Stimulated activated CD4-positive, alpha-beta T cell treated with anti-CD3 and anti-CD28 coated beads, Interleukin-4, amount 100 ng/mL, for 4 hours (primary cell): ENCODE measurements around the gene PSKH1.
A peak's percentile ranks its signal among the peaks of the same experiment; 100 is the strongest.
"Not testable (repeated sequence)": the region's sequence is repeated elsewhere in the genome, so short reads cannot be mapped to it uniquely, and the experiment has no call there.

Source experiments
- DNase-seq, 2 experiments: peaks; one replicate each; pipeline ENCODE4 v3.0.0-alpha.2; 2020

The PSKH1 gene

DNA sequence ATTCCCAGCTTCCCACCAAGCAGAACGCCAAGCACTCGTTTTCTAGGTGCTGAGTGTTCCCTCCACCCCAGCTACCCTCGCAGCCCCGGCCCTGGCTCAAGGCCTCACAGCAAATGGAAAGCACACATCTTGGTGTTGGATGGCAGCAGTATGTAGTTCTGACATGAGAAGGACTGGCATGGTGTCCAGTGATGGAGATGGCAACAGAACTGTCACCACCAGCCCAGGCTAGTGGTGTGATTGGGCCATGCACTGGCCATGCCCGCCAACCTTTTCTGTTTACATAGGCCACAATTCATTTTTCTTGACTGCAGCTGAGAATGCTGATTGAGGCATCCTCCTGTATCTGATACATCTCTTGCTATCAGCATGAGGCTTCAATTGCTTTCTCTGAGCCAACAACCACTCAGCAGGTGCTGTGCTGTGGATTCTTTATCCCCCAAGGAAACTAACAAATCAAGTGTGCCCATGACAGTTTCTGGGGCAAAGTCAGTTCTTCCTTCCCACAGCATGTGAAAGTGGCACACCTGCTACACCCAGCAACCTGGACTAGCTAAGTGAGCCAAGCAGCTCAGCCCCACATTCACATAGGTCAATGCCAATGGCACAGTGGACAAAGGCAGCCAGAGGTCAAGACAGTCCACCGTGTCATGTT lies 71.5 kb downstream of the PSKH1 start:
- no peak for DNase-seq

- no peak for DNase-seq
These were observed 72.9 kb downstream of the PSKH1 start for GRCh38 chr16:67965668-67966548.

DNA sequence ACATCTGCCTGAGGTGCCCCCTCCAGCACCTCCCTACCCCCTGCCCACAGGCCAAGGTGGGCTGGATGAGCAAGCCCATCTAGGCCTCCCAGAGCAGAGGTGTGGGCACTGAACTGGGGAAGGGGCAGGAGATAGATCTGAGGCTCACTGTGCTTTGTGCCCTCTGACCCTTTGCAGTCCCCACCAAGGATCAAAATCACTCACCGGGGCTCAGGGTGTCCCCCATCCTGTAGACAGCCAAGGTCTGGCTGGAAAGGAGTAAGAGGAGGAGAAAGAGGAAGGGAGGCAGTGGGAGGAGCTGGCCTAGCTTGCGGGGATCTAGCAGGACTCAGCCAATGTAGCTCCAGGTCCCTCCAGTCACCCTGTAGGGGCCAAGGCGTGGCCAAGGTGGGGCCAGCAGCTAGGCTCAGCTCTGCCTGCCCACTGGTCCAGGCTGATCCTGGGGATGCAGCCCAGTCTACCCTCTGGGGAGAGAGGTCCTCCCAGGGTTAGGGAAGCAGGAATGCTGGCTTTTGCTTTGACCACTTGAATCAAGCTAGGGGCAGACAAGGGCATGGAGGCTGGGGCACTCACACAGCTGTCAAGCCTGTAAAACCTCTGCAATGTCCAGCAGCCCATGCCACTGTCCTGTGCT lies 73.6 kb downstream of the PSKH1 start:
- no peak for DNase-seq

- peak in 1 of 2 experiments; percentile 22 for DNase-seq
These were observed 74.3 kb downstream of the PSKH1 start for GRCh38 chr16:67967183-67967957.

- DNase-seq: peak in 1 of 2 experiments; percentile 38
These were observed 74.9 kb downstream of the PSKH1 start for GRCh38 chr16:67967958-67968399.

- DNase-seq: peak; percentile 80 to 85
These were observed 75.6 kb downstream of the PSKH1 start, which contains the start of gene SLC12A4 for GRCh38 chr16:67968400-67969253. SLC12A4 (minus strand) TSS chr16:67968637; CDS start chr16:67968553, 84 bp downstream.

- no peak for DNase-seq
These were observed 76.4 kb downstream of the PSKH1 start for GRCh38 chr16:67969254-67970039.

DNA sequence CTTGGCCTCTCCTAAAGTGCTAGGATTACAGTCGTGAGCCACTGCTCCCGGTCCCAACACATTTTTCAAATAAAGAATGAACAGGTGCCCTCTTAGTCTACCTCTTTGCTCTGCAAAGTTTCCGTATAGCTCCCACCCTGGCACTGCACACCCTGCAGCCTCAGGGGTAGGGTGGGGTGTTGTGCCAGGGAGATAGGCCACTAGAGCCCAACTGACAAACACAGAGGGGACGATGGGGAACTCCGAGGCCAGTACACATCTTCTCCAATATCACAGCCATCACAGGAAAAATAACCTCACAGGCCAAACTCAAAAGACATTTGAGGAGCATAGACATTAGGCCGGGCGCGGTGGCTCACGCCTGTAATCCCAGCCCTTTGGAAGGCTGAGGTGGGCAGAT lies 78.1 kb downstream of the PSKH1 start:
- no peak for DNase-seq

DNA sequence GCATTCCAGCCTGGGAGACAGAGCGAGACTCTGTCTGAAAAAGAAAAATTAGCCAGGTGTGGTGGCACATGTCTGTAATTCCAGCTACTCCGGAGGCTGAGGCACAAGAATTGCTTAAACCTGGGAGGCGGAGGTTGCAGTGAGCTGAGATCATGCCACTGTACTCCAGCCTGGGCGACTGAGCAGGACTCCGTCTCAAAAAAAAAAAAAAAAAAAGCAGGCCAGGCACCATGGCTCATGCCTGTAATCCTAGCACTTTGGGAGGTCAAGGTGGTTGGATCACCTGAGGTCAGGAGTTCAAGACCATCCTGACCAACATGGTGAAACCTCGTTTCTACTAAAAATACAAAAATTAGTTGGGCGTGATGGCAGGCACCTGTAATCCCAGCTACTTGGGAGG lies 79.2 kb downstream of the PSKH1 start:
- DNase-seq: not testable (repeated sequence)

GRCh38 chr16:67975321-67976105 lies 82.5 kb downstream of the PSKH1 start:
- no peak for DNase-seq

DNA sequence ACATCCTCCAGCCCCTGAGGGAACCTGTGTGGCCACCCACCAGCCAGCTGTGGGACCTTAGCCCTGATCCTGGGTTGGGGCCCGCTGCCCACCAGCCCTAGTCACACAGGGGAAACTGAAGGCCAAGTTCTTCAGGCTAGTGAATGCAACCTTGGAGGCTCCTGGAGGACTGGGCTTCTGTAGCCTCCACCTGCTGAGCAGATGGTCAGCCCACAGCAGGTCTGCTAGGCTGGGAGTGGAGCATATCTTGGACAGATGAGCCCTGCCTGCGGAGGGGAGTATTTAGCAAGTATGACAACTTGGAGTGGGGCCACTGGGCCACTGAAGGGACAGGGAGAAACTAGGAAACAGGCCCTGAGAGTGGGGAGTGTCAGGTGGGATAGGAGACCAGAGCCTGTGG lies 83.2 kb downstream of the PSKH1 start:
- DNase-seq: no peak

GRCh38 chr16:67977005-67977404 lies 84.0 kb downstream of the PSKH1 start:
- no peak for DNase-seq

- DNase-seq: no peak
These were observed 84.6 kb downstream of the PSKH1 start for GRCh38 chr16:67977469-67978227.
